ENCODE results near the gene RHOF.

GRCh38 chr12:121789800-121790728 lies 3.4 kb downstream of the RHOF start:
- TF ChIP-seq EZH2 (IDR thresholded peaks at IDR 0.05; ENCODE audit: borderline replicate concordance, insufficient read depth, low read depth, low read length, poor library complexity, severe bottlenecking) (no peak), CTCF (IDR thresholded peaks at IDR 0.05) (no peak)
